ENCODE results near the gene MYO1C.
"Not testable (repeated sequence)": the region's sequence is repeated elsewhere in the genome, so short reads cannot be mapped to it uniquely, and the experiment has no call there.

The MYO1C gene

DNA sequence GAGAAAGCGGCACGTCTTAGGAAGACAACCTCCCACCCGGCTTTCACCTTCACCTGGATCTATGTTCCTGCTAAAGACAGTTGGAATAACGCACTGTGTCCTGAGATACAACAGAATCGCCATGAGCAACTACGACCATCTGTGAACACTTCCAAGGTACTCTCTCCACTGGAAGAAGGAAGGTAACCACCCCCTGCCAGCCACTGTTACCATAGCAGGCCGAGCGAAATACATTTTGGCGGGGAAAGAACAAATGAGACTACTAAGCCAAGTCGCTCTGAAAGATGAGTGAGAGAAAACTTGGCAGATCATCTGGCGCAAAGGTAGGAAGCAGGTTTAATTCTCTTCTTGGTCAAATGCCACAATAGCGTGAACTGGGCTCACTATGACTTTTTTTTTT lies 46.3 kb downstream of the MYO1C start:
- no peak for TF ChIP-seq CTCF (conservative IDR thresholded peaks at IDR 0.05)
- H3K27ac ChIP-seq: peak overlapping the region; percentile 56

- not testable (repeated sequence) for H3K27ac ChIP-seq
Measured at GRCh38 chr17:1445695-1446094, 46.8 kb downstream of the MYO1C start.

DNA sequence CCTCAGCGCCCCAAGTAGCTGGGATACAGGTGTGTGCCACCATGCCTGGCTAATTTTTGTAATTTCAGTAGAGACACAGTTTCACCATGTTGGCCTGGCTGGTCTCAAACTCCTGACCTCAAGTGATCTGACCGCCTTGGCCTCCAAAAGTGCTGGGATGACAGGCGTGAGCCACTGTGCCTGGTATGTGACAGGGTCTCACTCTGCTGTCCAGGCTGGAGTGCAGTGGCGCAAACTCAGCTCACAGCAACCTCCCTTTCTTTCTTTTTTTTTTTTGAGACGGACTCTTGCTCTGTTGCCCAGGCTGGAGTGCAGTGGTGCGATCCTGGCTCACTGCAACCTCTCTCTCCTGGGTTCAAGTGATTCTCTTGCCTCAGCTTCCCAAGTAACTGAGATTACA lies 49.8 kb downstream of the MYO1C start:
- not testable (repeated sequence) for H3K27ac ChIP-seq

- H3K27ac ChIP-seq: no peak overlapping the region
- TF ChIP-seq CTCF (conservative IDR thresholded peaks at IDR 0.05): no peak
Measured at GRCh38 chr17:1442187-1442586, 50.3 kb downstream of the MYO1C start.

GRCh38 chr17:1440921-1441320 lies 51.6 kb downstream of the MYO1C start:
- no peak for TF ChIP-seq CTCF (conservative IDR thresholded peaks at IDR 0.05)
- H3K27ac ChIP-seq: no peak overlapping the region

DNA sequence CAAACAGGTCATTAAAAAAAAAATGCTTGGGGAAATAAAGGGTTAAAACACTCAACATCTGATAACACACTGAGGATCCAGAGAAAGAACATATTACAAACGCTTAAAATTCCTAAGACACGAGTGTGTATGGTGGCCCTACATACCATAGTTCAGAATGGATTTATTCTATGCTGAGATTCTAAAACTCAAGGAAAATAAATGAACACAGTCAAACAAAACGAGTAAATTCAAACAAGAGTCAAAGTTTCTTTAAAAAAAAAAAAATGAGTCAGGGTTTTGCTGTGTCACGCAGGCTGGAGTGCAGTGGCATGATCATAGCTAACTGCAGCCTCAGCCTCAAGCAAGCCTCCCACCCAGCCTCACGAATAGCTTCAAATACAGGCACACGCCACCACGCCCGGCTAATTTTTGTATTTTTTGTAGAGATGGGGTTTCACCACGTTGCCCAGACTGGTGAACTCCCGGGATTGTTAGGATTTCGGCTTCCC lies 53.8 kb downstream of the MYO1C start:
- no peak overlapping the region for H3K27ac ChIP-seq
- no peak for TF ChIP-seq CTCF (conservative IDR thresholded peaks at IDR 0.05)

DNA sequence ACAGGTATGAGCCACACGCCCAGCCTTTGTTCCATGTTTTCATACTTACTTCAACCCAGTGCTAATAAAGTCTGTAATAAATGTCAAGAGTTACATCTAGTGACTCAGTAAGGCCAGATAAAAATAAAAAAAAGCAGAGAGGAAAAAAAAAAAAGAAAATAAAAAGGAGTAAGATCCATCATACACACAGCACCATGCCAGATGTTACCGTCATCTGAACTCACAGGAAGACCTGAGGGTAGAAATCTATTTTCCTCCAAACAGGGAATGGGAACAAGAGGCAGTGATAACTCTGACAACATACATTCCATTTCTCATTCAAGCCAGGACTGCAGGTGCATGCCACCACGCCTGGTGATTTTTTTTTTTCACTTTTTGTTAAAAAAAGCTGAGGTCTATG lies 57.2 kb downstream of the MYO1C start:
- peak overlapping the region; percentile 84 for H3K27ac ChIP-seq
- TF ChIP-seq CTCF (conservative IDR thresholded peaks at IDR 0.05): no peak

- peak overlapping the region; percentile 84 for H3K27ac ChIP-seq
- TF ChIP-seq CTCF (conservative IDR thresholded peaks at IDR 0.05): no peak
Measured at GRCh38 chr17:1434150-1434549, 58.3 kb downstream of the MYO1C start.

- peak overlapping the region; percentile 84; the same call in 1 of the 2 replicates for H3K27ac ChIP-seq
- no peak for TF ChIP-seq CTCF (conservative IDR thresholded peaks at IDR 0.05)
Measured at GRCh38 chr17:1431631-1432104, 60.8 kb downstream of the MYO1C start.
